Suprapubic skin (tissue), 4 donors: ENCODE measurements around the gene DCP1A. TPM values are rescaled to one million over a fixed set of nuclear protein-coding genes. Genes with fewer than 3 reads are reported as not detected.

Experiments
- DNase-seq, 2 donors: peaks; one replicate each; pipeline ENCODE4 v3.0.0-alpha.2; 2019; ENCODE audit warnings: low spot score in 2 of 2
- H3K27ac ChIP-seq: fragments of 200-600 bp; sonication (generic); one replicate; pipeline ENCODE4 v1.5.1; 2019
- H3K27me3 ChIP-seq: fragments of 200-600 bp; sonication (generic); one replicate; pipeline ENCODE4 v1.5.1; 2019
- H3K36me3 ChIP-seq: fragments of 200-600 bp; sonication (generic); one replicate; pipeline ENCODE4 v1.5.1; 2019
- H3K4me1 ChIP-seq: fragments of 200-600 bp; sonication (generic); one replicate; pipeline ENCODE4 v1.5.1; 2019
- H3K4me3 ChIP-seq: fragments of 200-600 bp; sonication (generic); one replicate; pipeline ENCODE4 v1.5.1; 2019; ENCODE audit warnings: mild to moderate bottlenecking
- H3K9me3 ChIP-seq: fragments of 200-600 bp; sonication (generic); one replicate; pipeline ENCODE4 v1.5.1; 2019
- CTCF ChIP-seq, 2 donors: fragments of 200-600 bp in 1 of 2; fragments of 450-650 bp in 1 of 2; sonication (generic) in 1 of 2; IDR thresholded peaks; one replicate each; pipeline ENCODE4 v1.5.1; 2016 to 2019; ENCODE audit warnings: antibody characterized with exemption in 2 of 2, mild to moderate bottlenecking in 1 of 2, moderate library complexity in 1 of 2
- EP300 ChIP-seq: sonication (generic); formaldehyde crosslinking; IDR thresholded peaks from one replicate; pipeline ENCODE4 v1.6.1; 2017; ENCODE audit warnings: antibody characterized with exemption
- POLR2A ChIP-seq, 2 donors: fragments of 450-650 bp; IDR thresholded peaks; one replicate each; pipeline ENCODE4 v1.6.1; 2017; ENCODE audit warnings: antibody characterized with exemption in 2 of 2, mild to moderate bottlenecking in 2 of 2, moderate library complexity in 2 of 2
- POLR2AphosphoS5 ChIP-seq, 3 donors: sonication (generic); formaldehyde crosslinking; IDR thresholded peaks; one replicate each; pipeline ENCODE4 v1.6.1; 2017; ENCODE audit warnings: antibody characterized with exemption in 3 of 3
- WGBS: methylation state at CpG from one replicate; pipeline ENCODE4 v1.1.5; 2018; 5-methylcytosine and 5-hydroxymethylcytosine counted together
- total RNA-seq, 4 donors: library from RNA; depleted of rRNA; stranded (reverse); fragments of >200 nt; gene quantifications; one replicate each; pipeline ENCODE4 v1.1.0, GENCODE V29; 2016

DCP1A gene
- total RNA-seq, 4 donors from 2014 or later: 18.0 to 30.1 (median 22.8) TPM

GRCh38 chr3:53240989-53241972 is 106.1 kb downstream of the DCP1A start:
- Histone ChIP-seq H3K4me1 (peaks cover 37% of the 10 kb centered on the region), H3K4me3 (no peak overlapping the region), H3K36me3 (peaks cover 58% of the 10 kb centered on the region), H3K27me3 (no peaks in the 10 kb centered on the region), H3K9me3 (no peaks in the 10 kb centered on the region), H3K27ac (no peak overlapping the region)
- 94% methylated on average over 20 of the region's 28 CpGs for WGBS
- DNase-seq: no peak
- no peak for TF ChIP-seq CTCF (IDR thresholded peaks at IDR 0.05)
- TF ChIP-seq EP300: no peak
- TF ChIP-seq POLR2A (IDR thresholded peaks at IDR 0.05): no peak
- TF ChIP-seq POLR2AphosphoS5 (IDR thresholded peaks at IDR 0.05): no peak

- H3K9me3 ChIP-seq: no peaks in the 10 kb centered on the region
- 95% methylated on average over 5 of the region's 5 CpGs for WGBS
- TF ChIP-seq CTCF (IDR thresholded peaks at IDR 0.05) (no peak), POLR2AphosphoS5 (IDR thresholded peaks at IDR 0.05) (no peak), EP300 (no peak), POLR2A (IDR thresholded peaks at IDR 0.05) (no peak)
- no peaks in the 10 kb centered on the region for H3K27me3 ChIP-seq
- DNase-seq: no peak
- no peak overlapping the region for H3K4me3 ChIP-seq
- peaks cover 42% of the 10 kb centered on the region for H3K4me1 ChIP-seq
- H3K36me3 ChIP-seq: peaks cover 70% of the 10 kb centered on the region
- H3K27ac ChIP-seq: no peak overlapping the region
These were observed 107.5 kb downstream of the DCP1A start for GRCh38 chr3:53239800-53240199.

- peaks cover 79% of the 10 kb centered on the region for H3K36me3 ChIP-seq
- TF ChIP-seq CTCF (IDR thresholded peaks at IDR 0.05) (no peak), POLR2AphosphoS5 (IDR thresholded peaks at IDR 0.05) (no peak), POLR2A (IDR thresholded peaks at IDR 0.05) (no peak), EP300 (no peak)
- peaks cover 38% of the 10 kb centered on the region for H3K4me1 ChIP-seq
- 85% methylated on average over 4 of the region's 4 CpGs for WGBS
- H3K4me3 ChIP-seq: no peak overlapping the region
- no peak for DNase-seq
- H3K9me3 ChIP-seq: no peaks in the 10 kb centered on the region
- no peaks in the 10 kb centered on the region for H3K27me3 ChIP-seq
- no peak overlapping the region for H3K27ac ChIP-seq
These were observed 108.5 kb downstream of the DCP1A start for GRCh38 chr3:53238886-53239285.

GRCh38 chr3:53238051-53238850 is 109.1 kb downstream of the DCP1A start:
- WGBS: 94% methylated on average over 2 of the region's 6 CpGs
- Histone ChIP-seq H3K27ac (no peak overlapping the region), H3K9me3 (no peaks in the 10 kb centered on the region), H3K36me3 (peaks cover 86% of the 10 kb centered on the region), H3K4me1 (peaks cover 32% of the 10 kb centered on the region), H3K4me3 (no peak overlapping the region), H3K27me3 (no peaks in the 10 kb centered on the region)
- no peak for DNase-seq
- TF ChIP-seq CTCF (IDR thresholded peaks at IDR 0.05): no peak
- no peak for TF ChIP-seq EP300
- no peak for TF ChIP-seq POLR2AphosphoS5 (IDR thresholded peaks at IDR 0.05)
- no peak for TF ChIP-seq POLR2A (IDR thresholded peaks at IDR 0.05)
